Esophagus muscularis mucosa (tissue), 4 donors: ENCODE measurements around the gene SCTR.

ENCODE experiments used
- CTCF ChIP-seq, 3 experiments: fragments of 200-600 bp in 2 of 3; fragments of 450-650 bp in 1 of 3; sonication (generic) in 2 of 3; IDR thresholded peaks; one replicate each; pipeline ENCODE4 v1.5.1; 2017 to 2019; ENCODE audit warnings: antibody characterized with exemption in 3 of 3, mild to moderate bottlenecking in 2 of 3, moderate library complexity in 1 of 3
- EP300 ChIP-seq: sonication (generic); formaldehyde crosslinking; IDR thresholded peaks from one replicate; pipeline ENCODE4 v1.6.1; 2017; ENCODE audit warnings: antibody characterized with exemption
- POLR2AphosphoS5 ChIP-seq, 2 donors: sonication (generic); formaldehyde crosslinking; IDR thresholded peaks; one replicate each; pipeline ENCODE4 v1.6.1; 2017; ENCODE audit warnings: antibody characterized with exemption in 2 of 2

- no peak for TF ChIP-seq CTCF (IDR thresholded peaks at IDR 0.05)
- TF ChIP-seq EP300 = no peak
- TF ChIP-seq POLR2AphosphoS5 (IDR thresholded peaks at IDR 0.05) = no peak
These were observed 40.2 kb downstream of the SCTR start for GRCh38 chr2:119483896-119484718.
